GM12878 (cell line): ENCODE results near the gene C19orf47. TPM values are rescaled to one million over a fixed set of nuclear protein-coding genes. Genes with fewer than 3 reads are reported as not detected.

Source experiments
- ATAC-seq: fragments of 200-7000 bp; cut with Tn5 transposase; 3 replicates; pipeline ENCODE4 v1.9.1; 2020; ENCODE audit warnings: mild to moderate bottlenecking, moderate library complexity
- BruUV-seq: library from RNA; stranded (reverse); fragments of 400-500 nt; replicated peaks from 2 replicates; lab custom pipeline; 2021; lab: Mats Ljungman, UMichigan
- CTCF ChIA-PET: fragments of 300-600 bp; sonication (Branson Sonifier 250); formaldehyde crosslinking; extraction: SDS; loops from one replicate; lab custom pipeline; 2021; ENCODE audit warnings: inconsistent platforms; lab: Yijun Ruan, JAX
- POLR2A ChIA-PET: fragments of 350-600 bp; formaldehyde crosslinking; extraction: SDS; loops from one replicate; lab custom pipeline; 2021; ENCODE audit warnings: inconsistent platforms; lab: Charles Lee
- RAD21 ChIA-PET: fragments of 300-600 bp; sonication (Branson Sonifier 250); formaldehyde crosslinking; loops from one replicate; lab custom pipeline; 2023; ENCODE audit warnings: antibody characterized with exemption; ENCODE audit not compliant: unreplicated experiment; lab: Charles Lee
- SMC1A ChIA-PET: fragments of 300-600 bp; sonication (Branson Sonifier 250); formaldehyde crosslinking; loops from one replicate; lab custom pipeline; 2023; ENCODE audit not compliant: unreplicated experiment, uncharacterized antibody; lab: Charles Lee
- DNase-seq: peaks from one replicate; pipeline ENCODE4 v3.0.0-alpha.2; 2011; ENCODE audit warnings: low read depth, low spot score
- FAIRE-seq: peaks from 3 replicates; lab custom pipeline; 2011; peaks lifted over from hg19 to GRCh38; lab: Jason Lieb, UNC
- H2AFZ ChIP-seq: 2 replicates; pipeline ENCODE4 v1.6.0; 2011; ENCODE audit warnings: low read depth, low read length, control low read depth; ENCODE audit not compliant: control insufficient read depth
- H3K27ac ChIP-seq: 2 replicates; pipeline ENCODE4 v1.5.1; 2011; ENCODE audit warnings: control low read depth; ENCODE audit not compliant: control insufficient read depth, insufficient read depth
- H3K27me3 ChIP-seq, 2 experiments: replicated peaks in 1 of 2; 2 replicates each; pipeline versions ENCODE4 v1.6.0 to v1.6.1; 2011; ENCODE audit warnings: low read length in 1 of 2; ENCODE audit not compliant: control insufficient read depth in 2 of 2, insufficient read depth in 2 of 2
- H3K36me3 ChIP-seq, 2 experiments: 2 replicates each; pipeline ENCODE4 v1.5.1; 2011; ENCODE audit warnings: low read length in 1 of 2; ENCODE audit not compliant: control insufficient read depth in 2 of 2, insufficient read depth in 2 of 2
- H3K4me1 ChIP-seq: 2 replicates; pipeline ENCODE4 v1.6.1; 2011; ENCODE audit warnings: mild to moderate bottlenecking, low read length, moderate library complexity, mixed read lengths; ENCODE audit not compliant: control insufficient read depth, insufficient read depth
- H3K4me2 ChIP-seq: 2 replicates; pipeline ENCODE4 v1.6.0; 2011; ENCODE audit warnings: control low read depth; ENCODE audit not compliant: control insufficient read depth, insufficient read depth
- H3K4me3 ChIP-seq: fragments of 200-600 bp; sonication (generic); 2 replicates; pipeline ENCODE4 v1.5.1; 2016
- H3K79me2 ChIP-seq: 2 replicates; pipeline ENCODE4 v1.6.0; 2011; ENCODE audit warnings: low read length; ENCODE audit not compliant: control insufficient read depth, insufficient read depth
- H3K9ac ChIP-seq: 2 replicates; pipeline ENCODE4 v1.8.0; 2011; ENCODE audit warnings: low read length, control low read depth, mixed read lengths; ENCODE audit not compliant: control insufficient read depth, insufficient read depth
- H3K9me3 ChIP-seq: replicated peaks from 3 replicates; pipeline ENCODE4 v1.5.1; 2011; ENCODE audit warnings: mild to moderate bottlenecking, low read length; ENCODE audit not compliant: control insufficient read depth, insufficient read depth
- H4K20me1 ChIP-seq: 2 replicates; pipeline ENCODE4 v1.6.0; 2011; ENCODE audit not compliant: control insufficient read depth, insufficient read depth
- EED ChIP-seq: sonication (generic); IDR thresholded peaks from 2 replicates; pipeline ENCODE4 v1.6.1; 2016; ENCODE audit warnings: antibody characterized with exemption, low read depth
- NR2C1 ChIP-seq: fragments of 450-650 bp; IDR thresholded peaks from 2 replicates; pipeline ENCODE4 v1.6.1; 2017; ENCODE audit warnings: antibody characterized with exemption, mild to moderate bottlenecking, moderate library complexity
- RAD21 ChIP-seq: IDR thresholded peaks from 2 replicates; pipeline ENCODE4 v1.6.1; 2011; ENCODE audit warnings: mild to moderate bottlenecking, low read depth, low read length, moderate library complexity; ENCODE audit not compliant: insufficient read depth
- YY1 ChIP-seq: IDR thresholded peaks from 2 replicates; pipeline ENCODE4 v1.6.1; 2011; ENCODE audit warnings: low read depth, mild to moderate bottlenecking, low read length
- WGBS: methylation state at CpG from one replicate; pipeline ENCODE4 v1.1.6; 2016; ENCODE audit warnings: low lambda C conversion rate; ENCODE audit not compliant: insufficient replicate concordance, insufficient coverage; ENCODE audit errors: missing lambda C conversion rate; 5-methylcytosine and 5-hydroxymethylcytosine counted together
- in situ Hi-C: fragments of 300-500 bp; cut with MboI; formaldehyde crosslinking; loops from 9 replicates; pipeline ENCODE4 v1.14.3; 2018; ENCODE audit warnings: mixed read lengths
- intact Hi-C: fragments of 100-400 bp; cut with micrococcal nuclease; formaldehyde crosslinking; loops from one replicate; pipeline ENCODE4 v1.14.2; 2022; ENCODE audit not compliant: unreplicated experiment
- polyA plus RNA-seq, 11 experiments: library from polyadenylated mRNA; depleted of rRNA in 4 of 11; unstranded in 6 of 11; stranded (reverse) in 5 of 11; fragments of >200 nt; fragmentation: Nextera tagmentation in 4 of 11; fragmentation: Illumina TruSeq in 1 of 11; extraction: Ambion mirVana in 4 of 11; extraction: Trizol in 1 of 11; gene quantifications; 1 replicate in 1 of 11; 2 replicates in 10 of 11; pipeline versions ENCODE4 v1.2.1 to v1.2.3, GENCODE V29; 2011 to 2016; ENCODE audit warnings: inconsistent platforms in 2 of 11, missing spikeins in 2 of 11, low read depth in 1 of 11
- total RNA-seq, 4 experiments: library from RNA; depleted of rRNA in 3 of 4; stranded (reverse); fragments of >200 nt in 3 of 4; fragmentation: Illumina TruSeq in 1 of 4; extraction: Trizol in 1 of 4; gene quantifications; 2 replicates each; pipeline versions ENCODE4 v1.2.1 to v1.2.3, GENCODE V29; 2013 to 2021
- TF ChIP-seq, protein P1 (sequence below): IDR thresholded peaks from 2 replicates; pipeline ENCODE4 v1.6.1; 2012; ENCODE audit warnings: low read length, inconsistent platforms

The C19orf47 gene
- total and polyA plus RNA-seq, 10 of the 15 experiments (the other 5 are each of a cell fraction or from before 2014, with no cell fraction given) = 0.11 to 29.1 (median 20.2) TPM

DNA sequence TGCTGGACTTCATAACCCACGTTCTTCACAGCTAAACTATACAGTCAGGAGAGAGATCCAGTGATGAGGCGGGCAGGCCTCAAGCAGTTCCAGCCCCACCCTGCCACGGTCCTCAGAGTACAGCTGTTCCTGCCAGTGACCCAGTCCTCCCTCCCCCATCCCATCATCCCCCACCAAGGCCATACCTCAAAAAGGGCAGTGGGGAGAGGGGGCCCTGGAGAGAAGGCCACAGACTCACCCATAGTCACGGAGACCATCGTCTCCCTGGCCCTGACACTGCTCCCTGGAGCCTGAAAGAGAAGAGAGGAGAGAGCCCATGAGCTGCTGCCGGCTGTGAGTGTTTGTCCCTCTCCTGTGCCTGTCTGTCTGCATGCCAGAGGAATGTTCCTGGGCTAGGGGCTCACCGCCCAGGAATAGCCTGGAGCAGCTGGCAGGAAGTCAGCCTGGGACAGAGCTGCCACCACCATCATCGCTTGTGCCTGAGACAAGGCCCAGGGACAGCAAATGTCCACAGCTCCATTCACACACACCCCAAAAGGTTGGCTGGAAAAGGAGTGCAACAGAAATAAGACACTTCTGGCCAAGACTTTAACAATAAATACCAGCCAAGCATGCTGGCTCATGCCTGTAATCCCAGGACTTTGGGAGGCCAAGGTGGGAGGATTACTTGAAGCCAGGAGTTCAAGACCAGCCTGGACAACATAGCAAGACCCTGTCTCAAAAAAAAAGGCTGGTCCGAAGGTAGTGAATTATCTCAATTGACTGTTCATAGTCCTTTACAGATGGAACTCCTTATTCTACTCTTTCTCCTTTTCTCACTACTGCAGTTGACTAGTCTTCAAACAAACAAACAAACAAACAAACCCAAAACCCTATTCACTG, 6.4 kb downstream of the C19orf47 start:
- no peak for FAIRE-seq
- H3K36me3 ChIP-seq = peaks cover 0 to 7% of the 10 kb centered on the region in 2 experiments; a peak in 2 of 4 replicates
- ChIA-PET CTCF (no interaction called here), SMC1A (interaction anchor here (1.5 kb wide), 1 partner anchor 43 kb away, joined by 3 read pairs; no protein-coding TSS in a partner anchor), RAD21 (no interaction called here), POLR2A (no interaction called here)
- no peaks in the 10 kb centered on the region for H3K9me3 ChIP-seq
- H3K27me3 ChIP-seq = no peaks in the 10 kb centered on the region
- H3K27ac ChIP-seq = no peak overlapping the region
- H4K20me1 ChIP-seq = no peaks in the 10 kb centered on the region
- in situ Hi-C loops = no loop called here
- no peak overlapping the region for H3K4me2 ChIP-seq
- no peak overlapping the region for H3K9ac ChIP-seq
- intact Hi-C loops = no loop called here
- TF ChIP-seq RAD21 (no peak), NR2C1 (no peak), EED (no peak), YY1 (no peak)
- TF ChIP-seq, protein P1, sequence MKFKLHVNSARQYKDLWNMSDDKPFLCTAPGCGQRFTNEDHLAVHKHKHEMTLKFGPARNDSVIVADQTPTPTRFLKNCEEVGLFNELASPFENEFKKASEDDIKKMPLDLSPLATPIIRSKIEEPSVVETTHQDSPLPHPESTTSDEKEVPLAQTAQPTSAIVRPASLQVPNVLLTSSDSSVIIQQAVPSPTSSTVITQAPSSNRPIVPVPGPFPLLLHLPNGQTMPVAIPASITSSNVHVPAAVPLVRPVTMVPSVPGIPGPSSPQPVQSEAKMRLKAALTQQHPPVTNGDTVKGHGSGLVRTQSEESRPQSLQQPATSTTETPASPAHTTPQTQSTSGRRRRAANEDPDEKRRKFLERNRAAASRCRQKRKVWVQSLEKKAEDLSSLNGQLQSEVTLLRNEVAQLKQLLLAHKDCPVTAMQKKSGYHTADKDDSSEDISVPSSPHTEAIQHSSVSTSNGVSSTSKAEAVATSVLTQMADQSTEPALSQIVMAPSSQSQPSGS = no peak
- H2AFZ ChIP-seq = no peak overlapping the region
- peaks cover 3% of the 10 kb centered on the region for H3K79me2 ChIP-seq
- H3K4me1 ChIP-seq = peaks cover 5% of the 10 kb centered on the region
- no TSS peak for BruUV-seq
- DNase-seq = no peak
- WGBS = 79% methylated on average over 9 of the region's 9 CpGs
- no peak overlapping the region for H3K4me3 ChIP-seq
- no peak for ATAC-seq
